IMR-90 (cell line): Measurements from ENCODE around the gene CMTM1. TPM values are rescaled to one million over a fixed set of nuclear protein-coding genes. Genes with fewer than 3 reads are reported as not detected.

Source experiments
- ATAC-seq: fragments of 200-7000 bp; cut with Tn5 transposase; 2 replicates; pipeline ENCODE4 v1.9.1; 2020; ENCODE audit warnings: low read depth, mild to moderate bottlenecking, moderate library complexity
- BruUV-seq: library from RNA; stranded (reverse); fragments of 400-500 nt; replicated peaks from 2 replicates; lab custom pipeline; 2021; lab: Mats Ljungman, UMichigan
- CTCF ChIA-PET: fragments of 300-600 bp; formaldehyde crosslinking; extraction: SDS; loops from one replicate; lab custom pipeline; 2021; ENCODE audit warnings: antibody characterized with exemption; lab: Yijun Ruan, JAX
- POLR2A ChIA-PET: fragments of 300-600 bp; sonication (Branson Sonifier 250); formaldehyde crosslinking; loops from one replicate; lab custom pipeline; 2022; ENCODE audit warnings: antibody characterized with exemption; ENCODE audit not compliant: unreplicated experiment; lab: Charles Lee
- DNase-seq: peaks from one replicate; pipeline ENCODE4 v3.0.0; 2013
- H2AFZ ChIP-seq: replicated peaks from 2 replicates; pipeline ENCODE3; 2013; ENCODE audit warnings: low read length, mild to moderate bottlenecking; ENCODE audit not compliant: poor library complexity
- H2AK5ac ChIP-seq: 2 replicates; pipeline ENCODE4 v1.6.1; 2013; ENCODE audit warnings: low read depth, low read length, inconsistent platforms
- H2AK9ac ChIP-seq: replicated peaks from 2 replicates; pipeline ENCODE3; 2013; ENCODE audit warnings: mild to moderate bottlenecking, low read depth, low read length, moderate library complexity; ENCODE audit not compliant: poor library complexity
- H2BK120ac ChIP-seq: 2 replicates; pipeline ENCODE4 v1.6.1; 2013; ENCODE audit warnings: low read depth, low read length, inconsistent platforms
- H2BK15ac ChIP-seq: 3 replicates; pipeline ENCODE4 v1.6.1; 2013; ENCODE audit warnings: low read depth, low read length, inconsistent platforms
- H2BK20ac ChIP-seq: 2 replicates; pipeline ENCODE4 v1.6.1; 2013; ENCODE audit warnings: low read depth, mild to moderate bottlenecking, inconsistent platforms, low read length, moderate library complexity
- H2BK5ac ChIP-seq: 2 replicates; pipeline ENCODE4 v1.6.1; 2013; ENCODE audit warnings: mild to moderate bottlenecking, low read depth, low read length, inconsistent platforms; ENCODE audit not compliant: poor library complexity, severe bottlenecking
- H3K14ac ChIP-seq: replicated peaks from 2 replicates; pipeline ENCODE4 v1.6.1; 2013; ENCODE audit warnings: low read depth, low read length, inconsistent platforms
- H3K18ac ChIP-seq: 2 replicates; pipeline ENCODE4 v1.6.1; 2013; ENCODE audit warnings: low read depth, low read length, control low read depth
- H3K23ac ChIP-seq: 2 replicates; pipeline ENCODE4 v1.6.1; 2013; ENCODE audit warnings: low read depth, low read length, inconsistent platforms
- H3K27ac ChIP-seq: 2 replicates; pipeline ENCODE4 v1.5.1; 2013; ENCODE audit warnings: mild to moderate bottlenecking, control low read depth, low read length; ENCODE audit not compliant: insufficient read depth
- H3K27me3 ChIP-seq: 2 replicates; pipeline ENCODE4 v1.6.1; 2013; ENCODE audit warnings: low read length; ENCODE audit not compliant: control insufficient read depth, insufficient read depth
- H3K36me3 ChIP-seq: 2 replicates; pipeline ENCODE4 v1.6.1; 2013; ENCODE audit warnings: low read length, mixed read lengths; ENCODE audit not compliant: control insufficient read depth, insufficient read depth
- H3K4ac ChIP-seq: 2 replicates; pipeline ENCODE4 v1.6.1; 2013; ENCODE audit warnings: low read depth, low read length, inconsistent platforms
- H3K4me1 ChIP-seq: 2 replicates; pipeline ENCODE4 v1.6.1; 2013; ENCODE audit warnings: low read length, mixed read lengths; ENCODE audit not compliant: control insufficient read depth, insufficient read depth
- H3K4me2 ChIP-seq: 2 replicates; pipeline ENCODE4 v1.6.1; 2013; ENCODE audit warnings: low read depth, mild to moderate bottlenecking, control low read depth, low read length, moderate library complexity
- H3K4me3 ChIP-seq: 2 replicates; pipeline ENCODE4 v1.5.1; 2013; ENCODE audit warnings: low read depth, mild to moderate bottlenecking, control low read depth, low read length, moderate library complexity; ENCODE audit not compliant: insufficient read depth
- H3K56ac ChIP-seq: 2 replicates; pipeline ENCODE4 v1.6.1; 2013; ENCODE audit warnings: low read length, inconsistent platforms; ENCODE audit not compliant: insufficient read depth; ENCODE audit errors: extremely low read depth
- H3K79me1 ChIP-seq, 2 experiments: 2 replicates each; pipeline ENCODE4 v1.6.1; 2013; ENCODE audit warnings: low read length in 2 of 2, inconsistent platforms in 1 of 2, low read depth in 1 of 2
- H3K9ac ChIP-seq: 2 replicates; pipeline ENCODE4 v1.6.1; 2013; ENCODE audit warnings: low read depth, low read length, control low read depth
- H3K9me1 ChIP-seq: 2 replicates; pipeline ENCODE4 v1.6.1; 2013; ENCODE audit warnings: low read length, inconsistent platforms; ENCODE audit not compliant: insufficient read depth
- H3K9me3 ChIP-seq: 2 replicates; pipeline ENCODE4 v1.6.1; 2013; ENCODE audit warnings: low read length; ENCODE audit not compliant: control insufficient read depth, insufficient read depth
- H4K20me1 ChIP-seq: 2 replicates; pipeline ENCODE4 v1.6.1; 2013; ENCODE audit warnings: low read length, inconsistent platforms; ENCODE audit not compliant: insufficient read depth
- H4K5ac ChIP-seq: 2 replicates; pipeline ENCODE4 v1.6.1; 2013; ENCODE audit warnings: mild to moderate bottlenecking, low read depth, low read length, control low read depth
- H4K8ac ChIP-seq, 2 experiments: 2 replicates each; pipeline ENCODE4 v1.6.1; 2013; ENCODE audit warnings: low read depth in 2 of 2, low read length in 2 of 2, control low read depth in 1 of 2, inconsistent platforms in 1 of 2
- H4K91ac ChIP-seq: 2 replicates; pipeline ENCODE4 v1.6.1; 2013; ENCODE audit warnings: low read depth, low read length, inconsistent platforms; ENCODE audit not compliant: insufficient read depth
- BHLHE40 ChIP-seq: fragments of 150-350 bp; IDR thresholded peaks from 2 replicates; pipeline ENCODE4 v1.6.1; 2016; ENCODE audit warnings: mild to moderate bottlenecking, low read depth, low read length
- CEBPB ChIP-seq: IDR thresholded peaks from 2 replicates; pipeline ENCODE4 v1.6.1; 2012; ENCODE audit warnings: low read depth, low read length, improper control_type of control experiment
- CHD1 ChIP-seq: IDR thresholded peaks from 2 replicates; pipeline ENCODE4 v1.6.1; 2012; ENCODE audit warnings: low read depth, low read length, improper control_type of control experiment
- FOS ChIP-seq: fragments of 150-350 bp; IDR thresholded peaks from 2 replicates; pipeline ENCODE4 v1.6.1; 2016; ENCODE audit warnings: low read depth, low read length
- MAFK ChIP-seq: IDR thresholded peaks from 2 replicates; pipeline ENCODE4 v1.6.1; 2012; ENCODE audit warnings: low read depth, low read length, improper control_type of control experiment
- MAZ ChIP-seq: IDR thresholded peaks from 2 replicates; pipeline ENCODE4 v1.6.1; 2012; ENCODE audit warnings: low read depth, mild to moderate bottlenecking, low read length, improper control_type of control experiment, moderate library complexity, borderline replicate concordance
- MXI1 ChIP-seq: IDR thresholded peaks from 2 replicates; pipeline ENCODE4 v1.6.1; 2012; ENCODE audit warnings: low read depth, mild to moderate bottlenecking, low read length, moderate library complexity, borderline replicate concordance
- NFE2L2 ChIP-seq: fragments of 150-350 bp; IDR thresholded peaks from 2 replicates; pipeline ENCODE4 v1.6.1; 2016; ENCODE audit warnings: low read depth, mild to moderate bottlenecking, low read length
- RCOR1 ChIP-seq: IDR thresholded peaks from 2 replicates; pipeline ENCODE4 v1.6.1; 2012; ENCODE audit warnings: mild to moderate bottlenecking, low read length, improper control_type of control experiment; ENCODE audit not compliant: insufficient replicate concordance
- RFX5 ChIP-seq: IDR thresholded peaks from 2 replicates; pipeline ENCODE4 v1.8.0; 2012; ENCODE audit warnings: low read depth, mild to moderate bottlenecking, low read length, moderate library complexity
- SMC3 ChIP-seq: fragments of 150-350 bp; IDR thresholded peaks from 2 replicates; pipeline ENCODE4 v1.6.1; 2016; ENCODE audit warnings: low read depth, mild to moderate bottlenecking, antibody characterized with exemption, low read length, moderate library complexity
- WGBS, 2 experiments: methylation state at CpG; one replicate each; pipeline versions ENCODE4 v1.1.5 to v1.1.7; 2013; ENCODE audit warnings: missing lambda C conversion rate in 2 of 2; ENCODE audit not compliant: insufficient read length in 1 of 2; ENCODE audit errors: extremely low coverage in 2 of 2; 5-methylcytosine and 5-hydroxymethylcytosine counted together
- dilution Hi-C: fragments of 300-500 bp; cut with HindIII; formaldehyde crosslinking; loops from one replicate; pipeline ENCODE4 v1.14.3; 2018; ENCODE audit warnings: low sequenced_read_pairs; ENCODE audit not compliant: unreplicated experiment
- in situ Hi-C: fragments of 300-500 bp; cut with MboI; formaldehyde crosslinking; loops from 3 replicates; pipeline ENCODE4 v1.14.3; 2019; ENCODE audit warnings: low sequenced_read_pairs, inconsistent platforms, mixed read lengths
- intact Hi-C: fragments of 100-400 bp; cut with micrococcal nuclease; formaldehyde crosslinking; loops from 2 replicates; pipeline ENCODE4 v1.10.0; 2022
- polyA plus RNA-seq, 3 experiments: library from polyadenylated mRNA; depleted of rRNA; stranded (reverse); fragments of >200 nt; gene quantifications; 2 replicates each; pipeline ENCODE4 v1.2.3, GENCODE V29; 2012; ENCODE audit warnings: low replicate concordance in 1 of 3
- total RNA-seq: library from RNA; depleted of rRNA; stranded (reverse); fragments of >200 nt; gene quantifications from 2 replicates; pipeline ENCODE4 v1.2.3, GENCODE V29; 2012
- TF ChIP-seq, protein P1 (sequence below): fragments of 150-350 bp; IDR thresholded peaks from 2 replicates; pipeline ENCODE4 v1.6.1; 2016; ENCODE audit warnings: low read depth, mild to moderate bottlenecking, low read length, moderate library complexity, borderline replicate concordance
- TF ChIP-seq, protein P2 (sequence below): fragments of 150-350 bp; IDR thresholded peaks from 2 replicates; pipeline ENCODE4 v1.6.1; 2017; ENCODE audit warnings: mild to moderate bottlenecking, antibody characterized with exemption, low read length, low read depth
- TF ChIP-seq, protein P3 (sequence below): conservative IDR thresholded peaks from 2 replicates; pipeline ENCODE4 v1.5.1; 2012; ENCODE audit warnings: mild to moderate bottlenecking, low read depth, low read length, improper control_type of control experiment

The CMTM1 gene
- total and polyA plus RNA-seq, 2 of the 4 experiments (the other 2 are of a cell fraction) = 0.54 to 2.1 TPM

DNA sequence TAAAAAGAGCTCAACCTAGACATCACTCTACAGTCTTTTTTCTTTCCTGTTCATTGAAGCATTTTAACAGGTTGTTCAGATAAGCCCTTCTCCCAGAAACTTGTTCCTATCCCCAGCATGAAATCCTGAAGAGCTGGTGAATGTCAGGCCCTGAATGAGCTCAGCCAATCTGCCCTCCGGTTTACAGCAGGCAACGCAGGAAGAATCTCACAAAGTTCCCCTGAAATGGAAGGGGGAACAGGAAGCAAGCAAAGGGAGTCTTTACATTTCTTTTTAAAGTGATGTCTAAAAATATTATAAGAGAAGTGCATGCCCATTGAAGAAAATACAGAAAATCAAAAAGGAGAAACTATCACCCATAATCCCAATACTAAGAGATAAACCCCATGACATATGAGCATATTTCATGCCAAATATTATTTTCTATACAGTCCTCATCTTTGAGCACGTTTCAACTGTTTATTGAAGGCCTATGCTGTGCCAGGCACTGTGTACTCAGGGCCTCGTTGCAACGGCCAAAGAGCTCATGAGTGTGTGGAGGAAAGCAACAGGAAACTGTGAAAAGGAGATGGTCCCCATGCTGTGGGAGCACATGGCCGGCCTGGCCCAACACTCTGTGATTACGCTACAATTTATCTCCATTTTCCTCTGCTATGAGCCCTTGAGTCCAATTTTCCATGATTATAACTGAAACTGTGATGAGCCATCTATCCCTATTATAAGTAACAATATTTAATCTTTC is 22.1 kb upstream of the CMTM1 start:
- H4K8ac ChIP-seq = no peak overlapping the region
- no peak overlapping the region for H3K9ac ChIP-seq
- H3K36me3 ChIP-seq = peaks cover 11% of the 10 kb centered on the region
- H2BK15ac ChIP-seq = no peak overlapping the region
- H2BK120ac ChIP-seq = no peak overlapping the region
- WGBS, 2 experiments = no CpG with 5 or more reads among the region's 7 CpGs
- no peak overlapping the region for H2AK9ac ChIP-seq
- DNase-seq (no peak), ATAC-seq (no peak)
- no peak overlapping the region for H2BK5ac ChIP-seq
- H2AK5ac ChIP-seq = no peak overlapping the region
- no peak overlapping the region for H3K4ac ChIP-seq
- H2AFZ ChIP-seq = no peak overlapping the region
- H4K5ac ChIP-seq = no peak overlapping the region
- no peak overlapping the region for H3K14ac ChIP-seq
- H3K27me3 ChIP-seq = no peaks in the 10 kb centered on the region
- peaks cover 3% of the 10 kb centered on the region for H3K4me1 ChIP-seq
- in situ Hi-C loops = no loop called here
- no peak overlapping the region for H3K18ac ChIP-seq
- no peak overlapping the region for H3K4me2 ChIP-seq
- no peaks in the 10 kb centered on the region for H4K20me1 ChIP-seq
- H3K4me3 ChIP-seq = no peak overlapping the region
- peaks cover 6% of the 10 kb centered on the region; the same call in 1 of the 2 replicates for H3K9me1 ChIP-seq
- intact Hi-C loops = no loop called here
- no peak overlapping the region for H3K23ac ChIP-seq
- H2BK20ac ChIP-seq = no peak overlapping the region
- TF ChIP-seq CHD1 (no peak), NFE2L2 (no peak), BHLHE40 (no peak), MAFK (no peak), MAZ (no peak), RFX5 (no peak), SMC3 (no peak), MXI1 (no peak), RCOR1 (no peak), CEBPB (no peak), FOS (no peak)
- TF ChIP-seq, protein P1, sequence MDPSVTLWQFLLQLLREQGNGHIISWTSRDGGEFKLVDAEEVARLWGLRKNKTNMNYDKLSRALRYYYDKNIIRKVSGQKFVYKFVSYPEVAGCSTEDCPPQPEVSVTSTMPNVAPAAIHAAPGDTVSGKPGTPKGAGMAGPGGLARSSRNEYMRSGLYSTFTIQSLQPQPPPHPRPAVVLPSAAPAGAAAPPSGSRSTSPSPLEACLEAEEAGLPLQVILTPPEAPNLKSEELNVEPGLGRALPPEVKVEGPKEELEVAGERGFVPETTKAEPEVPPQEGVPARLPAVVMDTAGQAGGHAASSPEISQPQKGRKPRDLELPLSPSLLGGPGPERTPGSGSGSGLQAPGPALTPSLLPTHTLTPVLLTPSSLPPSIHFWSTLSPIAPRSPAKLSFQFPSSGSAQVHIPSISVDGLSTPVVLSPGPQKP = no peak
- TF ChIP-seq, protein P2, sequence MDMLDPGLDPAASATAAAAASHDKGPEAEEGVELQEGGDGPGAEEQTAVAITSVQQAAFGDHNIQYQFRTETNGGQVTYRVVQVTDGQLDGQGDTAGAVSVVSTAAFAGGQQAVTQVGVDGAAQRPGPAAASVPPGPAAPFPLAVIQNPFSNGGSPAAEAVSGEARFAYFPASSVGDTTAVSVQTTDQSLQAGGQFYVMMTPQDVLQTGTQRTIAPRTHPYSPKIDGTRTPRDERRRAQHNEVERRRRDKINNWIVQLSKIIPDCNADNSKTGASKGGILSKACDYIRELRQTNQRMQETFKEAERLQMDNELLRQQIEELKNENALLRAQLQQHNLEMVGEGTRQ = no peak
- TF ChIP-seq, protein P3, sequence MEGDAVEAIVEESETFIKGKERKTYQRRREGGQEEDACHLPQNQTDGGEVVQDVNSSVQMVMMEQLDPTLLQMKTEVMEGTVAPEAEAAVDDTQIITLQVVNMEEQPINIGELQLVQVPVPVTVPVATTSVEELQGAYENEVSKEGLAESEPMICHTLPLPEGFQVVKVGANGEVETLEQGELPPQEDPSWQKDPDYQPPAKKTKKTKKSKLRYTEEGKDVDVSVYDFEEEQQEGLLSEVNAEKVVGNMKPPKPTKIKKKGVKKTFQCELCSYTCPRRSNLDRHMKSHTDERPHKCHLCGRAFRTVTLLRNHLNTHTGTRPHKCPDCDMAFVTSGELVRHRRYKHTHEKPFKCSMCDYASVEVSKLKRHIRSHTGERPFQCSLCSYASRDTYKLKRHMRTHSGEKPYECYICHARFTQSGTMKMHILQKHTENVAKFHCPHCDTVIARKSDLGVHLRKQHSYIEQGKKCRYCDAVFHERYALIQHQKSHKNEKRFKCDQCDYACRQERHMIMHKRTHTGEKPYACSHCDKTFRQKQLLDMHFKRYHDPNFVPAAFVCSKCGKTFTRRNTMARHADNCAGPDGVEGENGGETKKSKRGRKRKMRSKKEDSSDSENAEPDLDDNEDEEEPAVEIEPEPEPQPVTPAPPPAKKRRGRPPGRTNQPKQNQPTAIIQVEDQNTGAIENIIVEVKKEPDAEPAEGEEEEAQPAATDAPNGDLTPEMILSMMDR = no peak
- POLR2A ChIA-PET = no interaction called here
- no peak overlapping the region for H4K91ac ChIP-seq
- H3K27ac ChIP-seq = no peak overlapping the region
- BruUV-seq = no TSS peak
- dilution Hi-C loops = no loop called here
- peaks cover 3 to 4% of the 10 kb centered on the region in 2 experiments; a peak in 2 of 4 replicates for H3K79me1 ChIP-seq
- CTCF ChIA-PET = no interaction called here
- no peaks in the 10 kb centered on the region for H3K9me3 ChIP-seq
- H3K56ac ChIP-seq = no peak overlapping the region
